Endothelial cell of umbilical vein (primary cell): ENCODE data around the gene RTN1.

Experiments used
- CTCF ChIP-seq, 2 donors: IDR thresholded peaks; 1 replicate in 1 of 2; 2 replicates in 1 of 2; pipeline ENCODE4 v1.5.1; 2011; ENCODE audit warnings: low read length in 2 of 2, mild to moderate bottlenecking in 2 of 2, moderate library complexity in 2 of 2, control low read depth in 1 of 2, inconsistent platforms in 1 of 2, low read depth in 1 of 2; ENCODE audit not compliant: insufficient read depth in 1 of 2; ENCODE audit errors: extremely low read depth in 1 of 2
- EZH2 ChIP-seq: IDR thresholded peaks from 2 replicates; pipeline ENCODE4 v1.6.1; 2012; ENCODE audit warnings: borderline replicate concordance, low read depth, mild to moderate bottlenecking, moderate library complexity, low read length, inconsistent platforms; ENCODE audit not compliant: severe bottlenecking
- GATA2 ChIP-seq: IDR thresholded peaks from 2 replicates; pipeline ENCODE4 v1.7.0; 2011; ENCODE audit warnings: low read depth, mild to moderate bottlenecking, moderate library complexity, mixed read lengths, low read length; ENCODE audit not compliant: insufficient read length, insufficient read depth
- JUN ChIP-seq: IDR thresholded peaks from 2 replicates; pipeline ENCODE4 v1.6.1; 2011; ENCODE audit warnings: borderline replicate concordance, low read depth; ENCODE audit not compliant: insufficient read length, insufficient read depth
- MAX ChIP-seq: IDR thresholded peaks from 2 replicates; pipeline ENCODE4 v1.6.1; 2011; ENCODE audit not compliant: insufficient read depth, insufficient read length
- MYC ChIP-seq: IDR thresholded peaks from one replicate; pipeline ENCODE4 v1.6.1; 2011; ENCODE audit warnings: mild to moderate bottlenecking, low read depth, low read length
- POLR2A ChIP-seq: IDR thresholded peaks from 2 replicates; pipeline ENCODE4 v1.6.1; 2012; ENCODE audit warnings: low read depth, mild to moderate bottlenecking, control low read depth, low read length
- POLR2AphosphoS5 ChIP-seq: IDR thresholded peaks from 2 replicates; pipeline ENCODE4 v1.6.1; 2012; ENCODE audit warnings: low read depth, mild to moderate bottlenecking, control low read depth, low read length, moderate library complexity; ENCODE audit not compliant: insufficient read depth

- TF ChIP-seq CTCF (IDR thresholded peaks at IDR 0.05; ENCODE audit: extremely low read depth in 1 of 2, insufficient read depth in 1 of 2, low read depth in 1 of 2, low read length in 2 of 2) (no peak), POLR2A (no peak), MAX (no peak), EZH2 (no peak), POLR2AphosphoS5 (no peak), MYC (no peak), JUN (no peak), GATA2 (no peak)
Measured at GRCh38 chr14:59699442-59699841, 171.1 kb downstream of the RTN1 start.
